Gastrocnemius medialis (tissue), 4 donors: Measurements from ENCODE around the gene KCNF1. TPM values are rescaled to one million over a fixed set of nuclear protein-coding genes. Genes with fewer than 3 reads are reported as not detected.

Experiments used
- ATAC-seq, 2 donors: fragments of 150-250 bp; one replicate each; pipeline ENCODE4 v1.9.1; 2016
- DNase-seq, 2 donors: peaks; one replicate each; pipeline ENCODE4 v3.0.0-alpha.2; 2019
- H3K27ac ChIP-seq, 4 donors: fragments of 200-600 bp; sonication (generic); 1 replicate in 1 of 4; 2 replicates in 3 of 4; pipeline ENCODE4 v1.5.1; 2016 to 2018; ENCODE audit warnings: mild to moderate bottlenecking in 2 of 4, moderate library complexity in 1 of 4
- H3K27me3 ChIP-seq, 3 donors: fragments of 200-600 bp; sonication (generic) in 2 of 3; 1 replicate in 1 of 3; 2 replicates in 2 of 3; pipeline versions ENCODE4 v1.5.1 to v1.6.0; 2016 to 2019; ENCODE audit warnings: mild to moderate bottlenecking in 1 of 3, moderate library complexity in 1 of 3
- H3K36me3 ChIP-seq, 2 donors: fragments of 200-600 bp; sonication (generic) in 1 of 2; one replicate each; pipeline ENCODE4 v1.5.1; 2017 to 2018
- H3K4me1 ChIP-seq, 2 donors: fragments of 200-600 bp; sonication (generic) in 1 of 2; one replicate each; pipeline ENCODE4 v1.5.1; 2016 to 2017; ENCODE audit warnings: mild to moderate bottlenecking in 2 of 2
- H3K4me3 ChIP-seq, 4 donors: fragments of 200-600 bp; sonication (generic) in 3 of 4; 1 replicate in 1 of 4; 2 replicates in 3 of 4; pipeline ENCODE4 v1.5.1; 2016 to 2019; ENCODE audit warnings: mild to moderate bottlenecking in 2 of 4
- H3K9me3 ChIP-seq, 3 donors: fragments of 200-600 bp; sonication (generic) in 2 of 3; 1 replicate in 1 of 3; 2 replicates in 2 of 3; pipeline ENCODE4 v1.5.1; 2016 to 2019
- POLR2A ChIP-seq, 2 donors: fragments of 450-650 bp; IDR thresholded peaks; one replicate each; pipeline ENCODE4 v1.6.1; 2017; ENCODE audit warnings: antibody characterized with exemption in 2 of 2, mild to moderate bottlenecking in 2 of 2, moderate library complexity in 2 of 2
- in situ Hi-C, 4 donors: fragments of 200-750 bp; cut with MboI; loops; one replicate each; pipeline versions ENCODE4 v1.15.0 to v1.8.0; 2017; ENCODE audit warnings: low sequenced_read_pairs in 4 of 4
- intact Hi-C: fragments of 100-400 bp; cut with DNase I; formaldehyde crosslinking; loops from one replicate; pipeline ENCODE4 v1.15.1; 2023; ENCODE audit warnings: low total_unique reads
- total RNA-seq, 4 donors: library from RNA; depleted of rRNA; stranded (reverse); fragments of >200 nt; gene quantifications; one replicate each; pipeline versions ENCODE4 v1.1.0 to v1.2.3, GENCODE V29; 2016
- TF ChIP-seq, protein P1 (sequence below), 5 experiments: fragments of 450-650 bp in 3 of 5; fragments of 200-600 bp in 2 of 5; sonication (generic) in 2 of 5; IDR thresholded peaks in 4 of 5; conservative IDR thresholded peaks in 1 of 5; 1 replicate in 4 of 5; 2 replicates in 1 of 5; pipeline ENCODE4 v1.5.1; 2016 to 2019; ENCODE audit warnings: antibody characterized with exemption in 5 of 5, mild to moderate bottlenecking in 3 of 5, moderate library complexity in 3 of 5

KCNF1 gene
- total RNA-seq, 4 donors from 2014 or later, result not detected

DNA sequence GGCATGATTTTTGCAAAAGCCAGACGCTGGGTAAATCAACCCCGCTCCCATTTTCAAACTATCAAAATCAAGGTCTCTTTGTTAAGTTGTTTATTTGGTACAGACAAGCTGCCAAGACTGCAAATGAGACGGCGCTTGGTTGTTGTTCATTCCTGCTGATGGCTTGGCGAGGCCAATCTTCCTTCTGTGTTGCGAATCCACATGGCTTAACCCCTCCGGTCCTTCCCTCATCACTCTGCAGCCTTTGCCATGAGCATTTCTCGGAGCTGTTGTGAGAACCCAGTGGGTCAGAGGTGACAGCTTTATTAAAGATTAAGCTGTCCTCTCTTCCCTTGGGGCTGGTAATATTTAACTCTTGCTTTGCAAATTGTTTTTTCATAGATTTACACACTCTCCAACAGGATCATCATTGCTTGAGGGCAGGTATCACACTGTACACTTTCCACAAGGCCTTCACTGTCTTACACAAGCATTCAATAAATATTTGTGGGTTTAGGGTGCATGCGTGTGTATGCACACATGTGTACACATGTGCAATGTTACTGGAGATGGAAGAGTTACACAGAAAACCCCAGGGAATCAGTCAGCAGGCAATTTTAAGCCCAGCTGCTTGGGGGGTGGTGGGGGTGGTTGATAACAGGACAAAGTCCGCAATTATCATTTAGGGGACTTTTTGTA is 27.8 kb upstream of the KCNF1 start:
- Histone ChIP-seq H3K27ac (no peak overlapping the region), H3K27me3 (peaks cover 0 to 3% (median 0%) of the 10 kb centered on the region in 3 donors), H3K9me3 (no peaks in the 10 kb centered on the region), H3K36me3 (no peaks in the 10 kb centered on the region), H3K4me1 (no peaks in the 10 kb centered on the region), H3K4me3 (no peak overlapping the region)
- no peak for DNase-seq
- no peak for ATAC-seq
- TF ChIP-seq POLR2A (IDR thresholded peaks at IDR 0.05), result no peak
- TF ChIP-seq, protein P1, sequence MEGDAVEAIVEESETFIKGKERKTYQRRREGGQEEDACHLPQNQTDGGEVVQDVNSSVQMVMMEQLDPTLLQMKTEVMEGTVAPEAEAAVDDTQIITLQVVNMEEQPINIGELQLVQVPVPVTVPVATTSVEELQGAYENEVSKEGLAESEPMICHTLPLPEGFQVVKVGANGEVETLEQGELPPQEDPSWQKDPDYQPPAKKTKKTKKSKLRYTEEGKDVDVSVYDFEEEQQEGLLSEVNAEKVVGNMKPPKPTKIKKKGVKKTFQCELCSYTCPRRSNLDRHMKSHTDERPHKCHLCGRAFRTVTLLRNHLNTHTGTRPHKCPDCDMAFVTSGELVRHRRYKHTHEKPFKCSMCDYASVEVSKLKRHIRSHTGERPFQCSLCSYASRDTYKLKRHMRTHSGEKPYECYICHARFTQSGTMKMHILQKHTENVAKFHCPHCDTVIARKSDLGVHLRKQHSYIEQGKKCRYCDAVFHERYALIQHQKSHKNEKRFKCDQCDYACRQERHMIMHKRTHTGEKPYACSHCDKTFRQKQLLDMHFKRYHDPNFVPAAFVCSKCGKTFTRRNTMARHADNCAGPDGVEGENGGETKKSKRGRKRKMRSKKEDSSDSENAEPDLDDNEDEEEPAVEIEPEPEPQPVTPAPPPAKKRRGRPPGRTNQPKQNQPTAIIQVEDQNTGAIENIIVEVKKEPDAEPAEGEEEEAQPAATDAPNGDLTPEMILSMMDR (IDR thresholded peaks at IDR 0.05 in 4 of 5, conservative IDR thresholded peaks at IDR 0.05 in 1 of 5), result no peak
- in situ Hi-C loops (no loop called here), intact Hi-C loops (no loop called here)

DNA sequence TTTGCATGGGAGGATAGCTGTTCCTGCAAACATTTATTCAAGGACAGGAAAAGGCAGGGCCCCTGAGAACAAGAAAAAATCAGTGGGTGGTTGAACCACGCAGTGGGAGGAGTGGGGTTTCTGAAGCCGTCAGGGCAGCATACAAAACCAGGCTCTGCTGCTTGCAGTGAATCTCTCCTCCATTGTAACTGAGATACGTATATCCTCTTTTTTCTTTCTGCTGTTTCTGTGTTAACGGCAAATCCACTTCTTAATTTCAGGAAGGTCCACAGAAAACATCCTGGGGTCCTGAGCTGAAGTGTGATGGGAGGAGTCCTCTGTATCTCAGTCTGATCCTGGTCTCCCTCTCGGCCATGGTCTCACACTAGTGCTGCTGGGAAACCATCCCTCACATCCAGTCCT is 27.2 kb upstream of the KCNF1 start:
- no peak overlapping the region for H3K27ac ChIP-seq
- no peaks in the 10 kb centered on the region for H3K4me1 ChIP-seq
- in situ Hi-C loops (no loop called here), intact Hi-C loops (no loop called here)
- TF ChIP-seq POLR2A (IDR thresholded peaks at IDR 0.05), result no peak
- TF ChIP-seq, protein P1 (IDR thresholded peaks at IDR 0.05 in 4 of 5, conservative IDR thresholded peaks at IDR 0.05 in 1 of 5), result no peak
- peaks cover 0 to 3% (median 0%) of the 10 kb centered on the region in 3 donors for H3K27me3 ChIP-seq
- DNase-seq (no peak), ATAC-seq (no peak)
- no peaks in the 10 kb centered on the region for H3K9me3 ChIP-seq
- H3K4me3 ChIP-seq, result no peak overlapping the region
- no peaks in the 10 kb centered on the region for H3K36me3 ChIP-seq

DNA sequence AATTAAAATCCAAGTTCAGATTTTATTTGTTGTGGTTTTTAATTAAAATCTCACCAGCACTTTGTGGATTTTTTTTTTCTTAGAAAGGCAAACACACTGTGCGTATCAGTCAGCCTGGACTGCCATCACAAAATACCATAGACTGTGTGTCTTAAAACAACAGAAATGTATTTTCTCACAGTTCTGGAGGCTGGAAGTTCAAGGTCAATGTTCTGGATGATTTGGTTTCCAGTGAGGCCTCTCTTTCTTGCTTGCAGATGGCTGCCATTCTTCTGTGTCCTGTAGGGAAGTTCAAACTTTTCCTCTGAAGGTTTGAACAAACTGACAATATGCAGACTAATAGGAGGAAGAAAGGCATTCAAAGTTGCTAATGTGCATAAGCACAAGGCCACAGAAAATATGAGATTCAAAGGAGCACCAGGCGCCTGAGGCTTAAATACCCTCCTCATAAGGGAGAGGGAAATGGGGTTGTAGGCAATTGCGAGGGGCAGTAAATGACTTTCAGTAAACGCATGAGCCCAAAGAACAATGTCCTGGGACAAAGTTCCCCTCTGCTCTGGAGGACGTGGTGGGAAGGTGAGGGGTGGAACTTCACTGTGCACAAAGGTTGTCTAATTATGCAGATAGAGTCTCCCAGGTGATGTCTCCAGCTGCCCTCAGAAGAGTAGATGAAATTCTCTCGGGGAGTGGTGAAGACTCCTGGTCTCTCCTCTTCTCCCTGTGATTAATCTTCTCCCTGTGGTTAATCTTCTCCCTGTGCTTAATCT is 26.5 kb upstream of the KCNF1 start:
- TF ChIP-seq, protein P1 (IDR thresholded peaks at IDR 0.05 in 4 of 5, conservative IDR thresholded peaks at IDR 0.05 in 1 of 5), result no peak
- TF ChIP-seq POLR2A (IDR thresholded peaks at IDR 0.05), result no peak
- intact Hi-C loops (no loop called here), in situ Hi-C loops (no loop called here)
- H3K27me3 ChIP-seq, result peaks cover 0 to 3% (median 0%) of the 10 kb centered on the region in 3 donors
- no peak overlapping the region for H3K4me3 ChIP-seq
- H3K9me3 ChIP-seq, result no peaks in the 10 kb centered on the region
- no peaks in the 10 kb centered on the region for H3K4me1 ChIP-seq
- no peak for ATAC-seq
- H3K27ac ChIP-seq, result no peak overlapping the region
- DNase-seq, result no peak
- no peaks in the 10 kb centered on the region for H3K36me3 ChIP-seq

DNA sequence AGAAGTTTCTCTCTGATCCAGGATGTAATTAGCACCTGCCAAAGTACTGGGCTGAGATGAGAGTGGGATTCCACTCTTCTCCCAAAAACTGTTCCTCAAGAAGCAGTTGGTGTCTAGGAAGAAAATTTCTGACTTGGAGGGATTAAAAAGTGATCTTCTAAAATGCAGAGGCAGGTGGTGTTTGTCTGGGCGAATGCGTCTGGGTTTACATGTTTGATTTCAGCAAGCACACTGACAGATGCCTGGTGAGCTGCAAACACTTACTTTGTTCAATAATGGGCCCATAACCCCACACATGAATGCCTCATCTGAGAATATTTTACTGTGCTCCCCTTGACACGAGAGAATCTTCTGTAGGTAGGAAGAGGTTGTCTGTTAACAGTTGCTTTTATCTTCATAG is 24.3 kb upstream of the KCNF1 start:
- Histone ChIP-seq H3K27me3 (peaks cover 0 to 3% (median 0%) of the 10 kb centered on the region in 3 donors), H3K27ac (no peak overlapping the region), H3K4me3 (no peak overlapping the region), H3K36me3 (no peaks in the 10 kb centered on the region), H3K4me1 (no peaks in the 10 kb centered on the region), H3K9me3 (no peaks in the 10 kb centered on the region)
- DNase-seq, result no peak
- intact Hi-C loops (no loop called here), in situ Hi-C loops (no loop called here)
- TF ChIP-seq, protein P1 (IDR thresholded peaks at IDR 0.05 in 4 of 5, conservative IDR thresholded peaks at IDR 0.05 in 1 of 5), result no peak
- TF ChIP-seq POLR2A (IDR thresholded peaks at IDR 0.05), result no peak
- ATAC-seq, result no peak
